ENCODE data around the gene SPATS2L.

Gene SPATS2L

DNA sequence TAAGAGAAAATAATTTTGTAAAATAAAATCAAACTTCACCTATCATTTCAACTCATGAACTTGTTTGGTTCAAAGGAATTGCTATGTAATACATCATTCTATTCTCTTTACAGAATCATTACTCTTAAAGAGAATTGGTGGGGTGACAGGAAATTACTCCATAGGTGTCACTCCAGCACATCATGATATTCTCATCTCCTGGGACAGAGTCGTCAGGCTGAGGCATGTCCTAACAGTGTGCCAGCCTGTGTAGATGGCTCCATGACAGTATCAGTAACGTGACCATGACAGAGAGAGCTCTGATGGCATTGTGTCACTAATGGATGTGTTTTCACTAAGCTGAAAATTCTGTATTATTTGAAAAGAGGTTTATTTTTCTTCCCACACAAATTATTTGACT, 13.9 kb downstream of the SPATS2L start:
- H3F3A ChIP-seq (ENCODE audit: insufficient read depth): no peaks in the 10 kb centered on the region
- H3K27me3 ChIP-seq (ENCODE audit: low read length): no peaks in the 10 kb centered on the region
- H3K9me2 ChIP-seq (replicated peaks; ENCODE audit: insufficient read depth, low read length): no peaks in the 10 kb centered on the region
- H3K4me2 ChIP-seq (ENCODE audit: low read depth, low read length, poor library complexity, severe bottlenecking): no peak overlapping the region
- no peak overlapping the region for H3K9ac ChIP-seq (ENCODE audit: low read length)
- H3K36me3 ChIP-seq (ENCODE audit: low read length): no peaks in the 10 kb centered on the region
- H3K79me2 ChIP-seq (ENCODE audit: insufficient read depth, low read length): no peaks in the 10 kb centered on the region
- no peak overlapping the region for H3K4me3 ChIP-seq (ENCODE audit: insufficient read depth, low read length, poor library complexity, severe bottlenecking)
- no peak overlapping the region for H3K27ac ChIP-seq (ENCODE audit: low read depth, low read length)
- H3K9me3 ChIP-seq (ENCODE audit: insufficient read depth, low read length): no peaks in the 10 kb centered on the region
- no peak overlapping the region for H2AFZ ChIP-seq (ENCODE audit: low read depth, low read length, severe bottlenecking)
- TF ChIP-seq, protein P1, sequence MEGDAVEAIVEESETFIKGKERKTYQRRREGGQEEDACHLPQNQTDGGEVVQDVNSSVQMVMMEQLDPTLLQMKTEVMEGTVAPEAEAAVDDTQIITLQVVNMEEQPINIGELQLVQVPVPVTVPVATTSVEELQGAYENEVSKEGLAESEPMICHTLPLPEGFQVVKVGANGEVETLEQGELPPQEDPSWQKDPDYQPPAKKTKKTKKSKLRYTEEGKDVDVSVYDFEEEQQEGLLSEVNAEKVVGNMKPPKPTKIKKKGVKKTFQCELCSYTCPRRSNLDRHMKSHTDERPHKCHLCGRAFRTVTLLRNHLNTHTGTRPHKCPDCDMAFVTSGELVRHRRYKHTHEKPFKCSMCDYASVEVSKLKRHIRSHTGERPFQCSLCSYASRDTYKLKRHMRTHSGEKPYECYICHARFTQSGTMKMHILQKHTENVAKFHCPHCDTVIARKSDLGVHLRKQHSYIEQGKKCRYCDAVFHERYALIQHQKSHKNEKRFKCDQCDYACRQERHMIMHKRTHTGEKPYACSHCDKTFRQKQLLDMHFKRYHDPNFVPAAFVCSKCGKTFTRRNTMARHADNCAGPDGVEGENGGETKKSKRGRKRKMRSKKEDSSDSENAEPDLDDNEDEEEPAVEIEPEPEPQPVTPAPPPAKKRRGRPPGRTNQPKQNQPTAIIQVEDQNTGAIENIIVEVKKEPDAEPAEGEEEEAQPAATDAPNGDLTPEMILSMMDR (IDR thresholded peaks at IDR 0.05; ENCODE audit: insufficient read depth, low read length, poor library complexity, severe bottlenecking): no peak
- TF ChIP-seq EZH2phosphoT487 (conservative IDR thresholded peaks at IDR 0.05; ENCODE audit: low read length): no peak
- no peaks in the 10 kb centered on the region for H4K20me1 ChIP-seq (ENCODE audit: low read depth, low read length)

DNA sequence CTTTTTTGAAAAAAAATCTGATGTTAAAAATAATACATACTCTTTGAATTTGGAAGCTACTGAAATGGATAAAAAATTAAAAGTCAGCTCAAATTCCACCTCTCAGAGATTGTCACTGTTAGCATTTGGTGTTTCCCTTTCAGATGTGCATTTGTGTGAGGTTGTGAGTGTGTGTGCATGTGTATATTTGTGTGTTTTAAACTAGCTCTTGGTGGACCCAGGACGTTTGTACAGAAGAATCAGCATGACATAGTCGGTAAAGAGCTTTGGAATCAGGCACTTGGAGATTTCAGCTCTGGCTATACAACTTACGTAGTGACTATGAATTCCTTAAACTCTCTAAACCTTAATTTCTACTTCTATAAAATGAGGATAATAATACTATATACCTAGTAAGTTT, 14.5 kb downstream of the SPATS2L start:
- Histone ChIP-seq H3K79me2 (ENCODE audit: insufficient read depth, low read length) (no peaks in the 10 kb centered on the region), H3K36me3 (ENCODE audit: low read length) (no peaks in the 10 kb centered on the region), H3K27me3 (ENCODE audit: low read length) (no peaks in the 10 kb centered on the region), H3K9me2 (replicated peaks; ENCODE audit: insufficient read depth, low read length) (no peaks in the 10 kb centered on the region), H3K9ac (ENCODE audit: low read length) (no peak overlapping the region), H4K20me1 (ENCODE audit: low read depth, low read length) (no peaks in the 10 kb centered on the region), H3K4me3 (ENCODE audit: insufficient read depth, low read length, poor library complexity, severe bottlenecking) (no peak overlapping the region), H3K9me3 (ENCODE audit: insufficient read depth, low read length) (no peaks in the 10 kb centered on the region), H3K27ac (ENCODE audit: low read depth, low read length) (no peak overlapping the region), H3K4me2 (ENCODE audit: low read depth, low read length, poor library complexity, severe bottlenecking) (no peak overlapping the region), H2AFZ (ENCODE audit: low read depth, low read length, severe bottlenecking) (no peak overlapping the region), H3F3A (ENCODE audit: insufficient read depth) (no peaks in the 10 kb centered on the region)
- TF ChIP-seq, protein P1 (IDR thresholded peaks at IDR 0.05; ENCODE audit: insufficient read depth, low read length, poor library complexity, severe bottlenecking): no peak
- no peak for TF ChIP-seq EZH2phosphoT487 (conservative IDR thresholded peaks at IDR 0.05; ENCODE audit: low read length)

DNA sequence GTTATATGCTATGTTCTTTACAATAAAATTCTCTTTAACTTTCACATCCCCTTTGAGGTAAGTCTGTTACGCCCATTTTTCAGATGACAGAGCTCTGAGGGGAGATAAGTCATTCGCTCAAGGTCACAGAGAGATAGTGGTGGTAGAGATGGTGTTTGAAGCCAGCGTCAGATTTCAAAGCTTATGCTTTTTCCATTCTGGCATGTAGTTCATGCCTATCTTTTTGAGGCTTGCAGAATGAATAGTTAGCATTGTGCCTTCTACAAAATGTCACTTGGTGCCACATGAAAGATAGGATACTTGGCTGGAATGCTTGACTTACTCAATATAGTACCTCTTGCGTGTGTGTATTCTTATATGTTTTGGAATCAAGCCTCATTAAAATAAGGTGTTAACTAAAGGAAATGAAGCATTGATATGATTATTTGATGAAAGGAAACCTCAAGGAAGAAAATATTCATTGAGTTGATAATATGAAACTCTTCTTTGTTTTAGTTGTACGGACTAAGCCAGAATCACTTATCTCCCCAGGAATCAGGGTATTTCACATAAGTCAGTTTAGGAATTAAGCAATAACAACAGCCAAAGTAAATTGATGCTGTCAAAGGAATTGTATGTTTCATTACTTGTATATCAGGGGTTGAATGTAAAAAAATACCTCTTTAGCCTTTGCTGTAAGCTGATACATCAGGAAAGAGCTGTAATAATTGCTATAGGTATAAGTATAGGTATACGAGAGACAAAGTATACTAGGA, 15.5 kb downstream of the SPATS2L start:
- Histone ChIP-seq H3K27ac (ENCODE audit: low read depth, low read length) (no peak overlapping the region), H3K79me2 (ENCODE audit: insufficient read depth, low read length) (no peaks in the 10 kb centered on the region), H3K4me3 (ENCODE audit: insufficient read depth, low read length, poor library complexity, severe bottlenecking) (no peak overlapping the region), H3K4me2 (ENCODE audit: low read depth, low read length, poor library complexity, severe bottlenecking) (no peak overlapping the region), H3K9me3 (ENCODE audit: insufficient read depth, low read length) (no peaks in the 10 kb centered on the region), H3K9ac (ENCODE audit: low read length) (no peak overlapping the region), H3K36me3 (ENCODE audit: low read length) (no peaks in the 10 kb centered on the region), H3F3A (ENCODE audit: insufficient read depth) (no peaks in the 10 kb centered on the region), H2AFZ (ENCODE audit: low read depth, low read length, severe bottlenecking) (no peak overlapping the region), H4K20me1 (ENCODE audit: low read depth, low read length) (no peaks in the 10 kb centered on the region), H3K9me2 (replicated peaks; ENCODE audit: insufficient read depth, low read length) (no peaks in the 10 kb centered on the region), H3K27me3 (ENCODE audit: low read length) (no peaks in the 10 kb centered on the region)
- TF ChIP-seq, protein P1 (IDR thresholded peaks at IDR 0.05; ENCODE audit: insufficient read depth, low read length, poor library complexity, severe bottlenecking): no peak
- TF ChIP-seq EZH2phosphoT487 (conservative IDR thresholded peaks at IDR 0.05; ENCODE audit: low read length): no peak
